Lung microvascular endothelial cell (primary cell): ENCODE data around the gene TMC5. TPM values are rescaled to one million over a fixed set of nuclear protein-coding genes. Genes with fewer than 3 reads are reported as not detected.
"Not testable (repeated sequence)": the region's sequence is repeated elsewhere in the genome, so short reads cannot be mapped to it uniquely, and the experiment has no call there.

ENCODE experiments used
- DNase-seq, 2 donors: peaks; one replicate each; pipeline versions ENCODE4 v3.0.0 to v3.0.0-alpha.2; 2010; ENCODE audit warnings: low read depth in 2 of 2
- total RNA-seq: library from RNA; depleted of rRNA; stranded (reverse); fragments of >200 nt; gene quantifications from 2 replicates; pipeline ENCODE4 v1.2.1, GENCODE V29; 2014

The TMC5 gene
- total RNA-seq, 1 donor from 2014 or later = not detected

- DNase-seq = no peak
Measured at GRCh38 chr16:19540241-19540970, 122.7 kb downstream of the TMC5 start.

DNA sequence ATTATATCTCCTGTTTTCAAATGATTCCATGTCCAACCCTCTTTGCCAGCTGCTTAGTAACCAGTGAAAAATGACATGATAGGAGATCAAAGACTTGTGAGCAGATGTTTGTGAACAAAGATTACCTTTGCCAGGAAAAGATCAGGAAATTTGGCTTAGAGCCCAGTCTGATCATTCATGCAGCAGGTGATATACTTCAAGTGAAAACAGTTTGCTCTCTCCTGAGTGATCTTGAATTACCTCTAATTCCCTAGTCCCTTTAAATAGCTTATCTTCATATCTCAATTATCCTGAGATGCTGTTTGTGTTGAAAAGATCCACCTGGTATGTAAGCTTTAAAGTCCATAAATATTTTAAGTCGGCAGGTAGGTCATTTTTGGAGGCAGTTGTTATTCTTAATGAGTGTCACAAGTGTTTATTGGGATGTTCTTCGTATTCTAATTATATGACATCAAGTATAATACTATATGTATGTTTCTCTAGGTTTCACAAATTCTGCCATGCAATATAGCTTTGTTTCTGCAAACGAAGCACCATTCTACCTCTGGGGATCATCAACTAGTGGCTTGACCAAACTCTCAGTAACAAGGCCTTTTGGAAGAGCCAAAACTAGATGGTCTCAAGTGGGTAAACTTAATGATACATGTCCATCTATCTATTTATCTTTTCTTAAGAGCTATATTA, 124.6 kb downstream of the TMC5 start:
- DNase-seq = peak in 1 of 2 donors; percentile 59

- not testable (repeated sequence) for DNase-seq
Measured at GRCh38 chr16:19543278-19543996, 125.8 kb downstream of the TMC5 start.

DNA sequence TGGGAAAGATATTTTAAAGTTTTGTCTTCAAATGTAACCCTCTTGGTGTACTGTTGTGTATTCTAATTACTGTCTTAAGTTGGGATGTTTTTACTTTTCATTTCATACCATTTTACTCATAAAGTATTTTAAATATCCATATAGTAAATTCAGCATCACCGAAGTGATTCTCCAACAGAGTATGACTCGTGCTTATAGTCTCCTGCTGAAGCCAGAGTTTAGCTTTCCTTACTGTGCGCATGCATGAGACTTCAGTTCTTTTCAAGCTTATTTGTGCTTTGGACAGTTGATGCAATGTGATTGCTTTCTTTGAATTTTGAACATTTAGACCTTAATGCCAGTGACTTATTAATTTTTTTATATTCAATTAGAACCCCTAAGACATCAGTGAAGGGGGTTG, 130.5 kb downstream of the TMC5 start:
- DNase-seq = no peak

Other genes starting within 250 kb of the TMC5 start
- 1.7 and 4.4 TPM in 2 replicates for gene SYT17, start 249.6 kb upstream of the TMC5 start, total RNA-seq
- not detected in 2 replicates for gene CLEC19A, start 132.2 kb upstream of the TMC5 start, total RNA-seq
- 24.0 and 30.5 TPM in 2 replicates for gene GDE1, start 104.2 kb downstream of the TMC5 start, total RNA-seq
- 5.6 and 6.5 TPM in 2 replicates for gene CCP110, start 106.1 kb downstream of the TMC5 start, total RNA-seq
- 30.3 and 55.8 TPM in 2 replicates for gene VPS35L, start 137.8 kb downstream of the TMC5 start, total RNA-seq